Activated T-cell treated with anti-CD3 and anti-CD28 coated beads, Interleukin-2, amount 50 U/mL, for 1 hour (primary cell): Measurements from ENCODE around the gene CCL8.

Experiments used
- DNase-seq: peaks from one replicate; pipeline ENCODE4 v3.0.0-alpha.2; 2020

The CCL8 gene

GRCh38 chr17:34368196-34368945 is 49.1 kb downstream of the CCL8 start:
- DNase-seq: no peak

GRCh38 chr17:34368946-34369500 is 49.8 kb downstream of the CCL8 start:
- no peak for DNase-seq

DNA sequence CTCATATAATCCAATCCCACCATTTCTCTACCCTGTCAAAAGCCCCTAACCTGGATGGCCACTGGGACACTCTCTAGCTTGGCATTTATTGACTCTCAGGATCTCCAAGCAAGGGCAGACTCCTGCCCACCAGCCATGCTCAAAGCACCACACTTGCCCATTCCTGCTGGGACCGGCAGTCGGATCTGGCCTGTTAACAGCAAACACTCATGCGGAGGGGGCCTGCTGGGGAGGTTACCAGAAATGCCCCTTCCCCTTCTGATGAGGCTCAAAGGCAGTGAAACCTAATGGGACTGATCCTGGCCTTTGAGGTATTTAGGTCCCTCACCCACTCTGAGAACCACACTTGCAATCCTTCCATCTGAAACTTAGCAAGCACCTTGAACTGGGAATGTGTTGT is 50.3 kb downstream of the CCL8 start:
- DNase-seq: no peak

- no peak for DNase-seq
Measured at GRCh38 chr17:34370376-34370996, 51.3 kb downstream of the CCL8 start.

- DNase-seq: no peak
Measured at GRCh38 chr17:34370997-34371395, 51.8 kb downstream of the CCL8 start.
